Erythroblast (primary cell): Measurements from ENCODE around the gene MEA1.

Source experiments
- GATA1 ChIP-seq: IDR thresholded peaks from 2 replicates; pipeline ENCODE4 v1.6.1; 2011; ENCODE audit warnings: low read depth, mild to moderate bottlenecking, control low read depth, low read length, moderate library complexity
- POLR2A ChIP-seq: IDR thresholded peaks from 2 replicates; pipeline ENCODE4 v1.6.1; 2011; ENCODE audit warnings: mild to moderate bottlenecking, low read length

DNA sequence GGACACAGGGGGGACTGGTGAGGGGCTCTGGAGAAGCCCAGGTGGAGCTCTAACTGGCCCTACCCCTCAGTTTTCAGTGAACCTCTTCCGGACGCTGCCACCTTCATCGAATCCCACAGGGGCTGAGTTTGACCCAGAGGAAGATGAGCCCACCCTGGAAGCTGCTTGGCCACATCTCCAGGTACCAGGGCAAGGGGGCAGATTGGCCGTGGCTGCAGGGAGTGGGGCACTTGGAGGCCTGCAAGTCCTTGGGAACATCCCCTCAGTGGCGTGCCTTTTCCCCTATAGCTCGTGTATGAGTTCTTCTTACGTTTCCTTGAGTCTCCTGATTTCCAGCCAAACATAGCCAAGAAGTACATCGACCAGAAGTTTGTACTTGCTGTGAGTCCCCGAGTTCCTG, 6.6 kb downstream of the MEA1 start:
- TF ChIP-seq POLR2A (no peak), GATA1 (no peak)
